HL-60 (cell line): Measurements from ENCODE around the gene PRR5.

ENCODE experiments used
- CTCF ChIP-seq: IDR thresholded peaks from one replicate; pipeline ENCODE4 v1.5.1; 2011; ENCODE audit warnings: low read length, control low read depth, inconsistent platforms; ENCODE audit not compliant: insufficient read depth
- GABPA ChIP-seq: IDR thresholded peaks from 2 replicates; pipeline ENCODE4 v1.6.1; 2012; ENCODE audit warnings: low read depth
- REST ChIP-seq: IDR thresholded peaks from 2 replicates; pipeline ENCODE4 v1.6.1; 2012; ENCODE audit warnings: low read depth; ENCODE audit not compliant: insufficient replicate concordance

GRCh38 chr22:44783581-44783980, 81.6 kb downstream of the PRR5 start:
- TF ChIP-seq CTCF, result no peak
- TF ChIP-seq REST, result no peak
- TF ChIP-seq GABPA, result no peak
